Aorta (tissue), 5 donors: ENCODE data around the gene RXRA. TPM values are rescaled to one million over a fixed set of nuclear protein-coding genes. Genes with fewer than 3 reads are reported as not detected.

ENCODE experiments used
- ATAC-seq: fragments of 200-7000 bp; cut with Tn5 transposase; one replicate; pipeline ENCODE4 v1.9.1; 2022; ENCODE audit warnings: moderate library complexity; ENCODE audit not compliant: low FRiP score
- DNase-seq, 2 donors: peaks; one replicate each; pipeline ENCODE4 v3.0.0-alpha.2; 2020
- H3K27ac ChIP-seq, 2 donors: one replicate each; pipeline ENCODE4 v1.5.1; 2013; ENCODE audit warnings: low read length in 2 of 2, mild to moderate bottlenecking in 2 of 2, moderate library complexity in 2 of 2, control low read depth in 1 of 2, inconsistent platforms in 1 of 2, low read depth in 1 of 2
- H3K27me3 ChIP-seq, 2 donors: one replicate each; pipeline ENCODE4 v1.6.1; 2013; ENCODE audit warnings: control low read depth in 1 of 2, low read length in 1 of 2, mild to moderate bottlenecking in 1 of 2, moderate library complexity in 1 of 2; ENCODE audit not compliant: insufficient read depth in 2 of 2, control insufficient read depth in 1 of 2
- H3K36me3 ChIP-seq, 2 donors: one replicate each; pipeline ENCODE4 v1.6.1; 2013; ENCODE audit warnings: control low read depth in 1 of 2, low read length in 1 of 2, mild to moderate bottlenecking in 1 of 2; ENCODE audit not compliant: insufficient read depth in 2 of 2, control insufficient read depth in 1 of 2
- H3K4me1 ChIP-seq, 2 donors: one replicate each; pipeline ENCODE4 v1.6.1; 2013; ENCODE audit warnings: low read length in 2 of 2, control low read depth in 1 of 2, mild to moderate bottlenecking in 1 of 2, moderate library complexity in 1 of 2; ENCODE audit not compliant: insufficient read depth in 2 of 2, control insufficient read depth in 1 of 2
- H3K4me3 ChIP-seq, 2 donors: one replicate each; pipeline ENCODE4 v1.5.1; 2013; ENCODE audit warnings: low read length in 2 of 2, control low read depth in 1 of 2, mild to moderate bottlenecking in 1 of 2
- H3K9me3 ChIP-seq: one replicate; pipeline ENCODE4 v1.6.1; 2013; ENCODE audit warnings: mild to moderate bottlenecking, low read length; ENCODE audit not compliant: control insufficient read depth
- WGBS, 2 donors: extraction: QIAGEN DNeasy Blood & Tissue Kit; methylation state at CpG; one replicate each; pipeline ENCODE4 v1.1.7; 2013; 5-methylcytosine and 5-hydroxymethylcytosine counted together
- intact Hi-C, 2 donors: fragments of 100-400 bp; cut with DNase I; formaldehyde crosslinking; loops; one replicate each; pipeline versions ENCODE4 v1.14.2 to v1.15.0; 2022
- polyA plus RNA-seq, 2 donors: library from polyadenylated mRNA; stranded (reverse); fragments of 200-250 nt; gene quantifications; one replicate each; pipeline ENCODE4 v1.2.3, GENCODE V29; 2013
- total RNA-seq, 2 donors: library from RNA; stranded (reverse); fragmentation: NEBNext Ultra II Directional; extraction: Animal tissue kit (Norgen Biotek cat#: 25700); gene quantifications; one replicate each; pipeline ENCODE4 v1.2.1, GENCODE V29; 2021
- donor health status: healthy with polysubstance abuse.
- donor health status: Bipolar disorder and iron deficiency.
- donor health status: DM: no; HTN: no; CAD: no.
- donor health status: DM: no; HTN: no; CAD: no.
- donor health status: DM: yes; HTN: yes; CAD: no.

Gene RXRA
- total and polyA plus RNA-seq, 4 donors = 17.7 to 67.8 (median 32.7) TPM

- DNase-seq (peak in 1 of 2 donors; percentile 84), ATAC-seq (no peak)
- WGBS, 2 donors = 90 to 91% methylated on average over 16 of the region's 16 CpGs
- Histone ChIP-seq H3K27ac (no peak overlapping the region), H3K27me3 (no peaks in the 10 kb centered on the region), H3K4me1 (no peaks in the 10 kb centered on the region), H3K36me3 (no peaks in the 10 kb centered on the region), H3K9me3 (no peaks in the 10 kb centered on the region), H3K4me3 (no peak overlapping the region)
- intact Hi-C loops = no loop called here
Observed at GRCh38 chr9:134343637-134344036, 17.4 kb downstream of the RXRA start.

- no peaks in the 10 kb centered on the region for H3K4me1 ChIP-seq
- intact Hi-C loops = no loop called here
- ATAC-seq (no peak), DNase-seq (peak in 1 of 2 donors; percentile 87)
- no peak overlapping the region for H3K4me3 ChIP-seq
- no peaks in the 10 kb centered on the region for H3K9me3 ChIP-seq
- no peak overlapping the region for H3K27ac ChIP-seq
- WGBS, 2 donors = 74 to 78% methylated on average over 17 of the region's 17 CpGs
- no peaks in the 10 kb centered on the region for H3K27me3 ChIP-seq
- no peaks in the 10 kb centered on the region for H3K36me3 ChIP-seq
Observed at GRCh38 chr9:134344068-134344799, 18.0 kb downstream of the RXRA start.

GRCh38 chr9:134344800-134345310 lies 18.6 kb downstream of the RXRA start:
- intact Hi-C loops = no loop called here
- DNase-seq (no peak), ATAC-seq (no peak)
- H3K4me3 ChIP-seq = no peak overlapping the region
- no peaks in the 10 kb centered on the region for H3K4me1 ChIP-seq
- H3K27me3 ChIP-seq = no peaks in the 10 kb centered on the region
- 41 to 52% methylated on average over 14 of the region's 14 CpGs for whole genome bisulfite sequencing, 2 donors
- no peaks in the 10 kb centered on the region for H3K36me3 ChIP-seq
- no peak overlapping the region for H3K27ac ChIP-seq
- H3K9me3 ChIP-seq = no peaks in the 10 kb centered on the region

GRCh38 chr9:134345737-134346136 lies 19.5 kb downstream of the RXRA start:
- DNase-seq = no peak
- Histone ChIP-seq H3K9me3 (no peaks in the 10 kb centered on the region), H3K4me3 (no peak overlapping the region), H3K36me3 (no peaks in the 10 kb centered on the region), H3K27me3 (no peaks in the 10 kb centered on the region), H3K4me1 (no peaks in the 10 kb centered on the region), H3K27ac (no peak overlapping the region)
- 93 to 94% methylated on average over 12 of the region's 12 CpGs for WGBS, 2 donors
- ATAC-seq = no peak
- intact Hi-C loops = no loop called here

- DNase-seq (no peak), ATAC-seq (no peak)
- WGBS, 2 donors = 73 to 77% methylated on average over 14 of the region's 14 CpGs
- H3K36me3 ChIP-seq = no peaks in the 10 kb centered on the region
- no peaks in the 10 kb centered on the region for H3K27me3 ChIP-seq
- no peak overlapping the region for H3K27ac ChIP-seq
- no peak overlapping the region for H3K4me3 ChIP-seq
- H3K4me1 ChIP-seq = no peaks in the 10 kb centered on the region
- H3K9me3 ChIP-seq = no peaks in the 10 kb centered on the region
- intact Hi-C loops = no loop called here
Observed at GRCh38 chr9:134346151-134346550, 19.9 kb downstream of the RXRA start.

GRCh38 chr9:134346840-134347583 lies 20.8 kb downstream of the RXRA start:
- no peak overlapping the region for H3K4me3 ChIP-seq
- H3K9me3 ChIP-seq = no peaks in the 10 kb centered on the region
- no peak for ATAC-seq
- WGBS, 2 donors = 93 to 94% methylated on average over 21 of the region's 21 CpGs
- DNase-seq = no peak
- no peak overlapping the region for H3K27ac ChIP-seq
- intact Hi-C loops = no loop called here
- H3K36me3 ChIP-seq = no peaks in the 10 kb centered on the region
- H3K4me1 ChIP-seq = no peaks in the 10 kb centered on the region
- no peaks in the 10 kb centered on the region for H3K27me3 ChIP-seq

- H3K27me3 ChIP-seq = no peaks in the 10 kb centered on the region
- H3K27ac ChIP-seq = no peak overlapping the region
- ATAC-seq (no peak), DNase-seq (no peak)
- WGBS, 2 donors = 95% methylated on average over 10 of the region's 10 CpGs
- H3K9me3 ChIP-seq = no peaks in the 10 kb centered on the region
- intact Hi-C loops = no loop called here
- H3K36me3 ChIP-seq = no peaks in the 10 kb centered on the region
- H3K4me1 ChIP-seq = no peaks in the 10 kb centered on the region
- H3K4me3 ChIP-seq = no peak overlapping the region
Observed at GRCh38 chr9:134347996-134348395, 21.7 kb downstream of the RXRA start.

GRCh38 chr9:134348404-134349155 lies 22.3 kb downstream of the RXRA start:
- WGBS, 2 donors = 73 to 77% methylated on average over 30 of the region's 30 CpGs
- no peak overlapping the region for H3K27ac ChIP-seq
- intact Hi-C loops = no loop called here
- DNase-seq = no peak
- H3K9me3 ChIP-seq = no peaks in the 10 kb centered on the region
- H3K27me3 ChIP-seq = no peaks in the 10 kb centered on the region
- no peak for ATAC-seq
- H3K4me3 ChIP-seq = no peak overlapping the region
- H3K4me1 ChIP-seq = no peaks in the 10 kb centered on the region
- no peaks in the 10 kb centered on the region for H3K36me3 ChIP-seq
